DOHH2 (cell line): Measurements from ENCODE around the gene ANO4.

Experiments
- H3F3A ChIP-seq: fragments of 200-600 bp; sonication (generic), shearing (Covaris generic); 2 replicates; pipeline ENCODE4 v1.6.0; 2016; ENCODE audit warnings: antibody characterized with exemption, mild to moderate bottlenecking; ENCODE audit not compliant: control insufficient read depth, insufficient read depth
- H3K27ac ChIP-seq: fragments of 200-600 bp; sonication (generic); 2 replicates; pipeline ENCODE4 v1.5.1; 2014; ENCODE audit warnings: low read depth, mild to moderate bottlenecking, low read length, moderate library complexity
- H3K27me3 ChIP-seq: fragments of 200-600 bp; sonication (generic); 2 replicates; pipeline ENCODE4 v1.6.1; 2014; ENCODE audit warnings: mild to moderate bottlenecking, low read length, mixed read lengths; ENCODE audit not compliant: control insufficient read depth
- H3K36me3 ChIP-seq: fragments of 200-600 bp; sonication (generic); 2 replicates; pipeline ENCODE4 v1.6.1; 2014; ENCODE audit warnings: mild to moderate bottlenecking, low read length, moderate library complexity, mixed read lengths; ENCODE audit not compliant: control insufficient read depth
- H3K4me1 ChIP-seq: fragments of 200-600 bp; sonication (generic); 2 replicates; pipeline ENCODE4 v1.6.1; 2014; ENCODE audit warnings: mild to moderate bottlenecking, low read length, mixed read lengths; ENCODE audit not compliant: control insufficient read depth
- H3K4me2 ChIP-seq: fragments of 200-600 bp; sonication (generic); 2 replicates; pipeline ENCODE4 v1.6.0; 2014; ENCODE audit warnings: mild to moderate bottlenecking, low read length, moderate library complexity
- H3K4me3 ChIP-seq: fragments of 200-600 bp; sonication (generic); 2 replicates; pipeline ENCODE4 v1.5.1; 2014; ENCODE audit warnings: mild to moderate bottlenecking, low read length, mixed read lengths
- H3K79me2 ChIP-seq: fragments of 200-600 bp; sonication (generic); 2 replicates; pipeline ENCODE4 v1.6.1; 2014; ENCODE audit warnings: mild to moderate bottlenecking, low read length, mixed read lengths; ENCODE audit not compliant: control insufficient read depth
- H3K9me2 ChIP-seq: fragments of 200-600 bp; sonication (generic); replicated peaks from 2 replicates; pipeline ENCODE4 v1.6.1; 2014; ENCODE audit warnings: mild to moderate bottlenecking, low read length, mixed read lengths; ENCODE audit not compliant: control insufficient read depth
- H3K9me3 ChIP-seq: fragments of 200-600 bp; sonication (generic); 2 replicates; pipeline ENCODE4 v1.6.1; 2014; ENCODE audit warnings: antibody characterized with exemption, low read length, mixed read lengths; ENCODE audit not compliant: control insufficient read depth, insufficient read depth
- H4K20me1 ChIP-seq: fragments of 200-600 bp; sonication (generic); 2 replicates; pipeline ENCODE4 v1.6.0; 2014; ENCODE audit warnings: low read depth, mild to moderate bottlenecking, antibody characterized with exemption, low read length, moderate library complexity; ENCODE audit not compliant: control insufficient read depth, insufficient read depth
- EZH2phosphoT487 ChIP-seq: fragments of 200-600 bp; sonication (generic); IDR thresholded peaks from 2 replicates; pipeline ENCODE4 v1.6.1; 2017; ENCODE audit warnings: borderline replicate concordance, mild to moderate bottlenecking, antibody characterized with exemption, low read length, moderate library complexity, mixed read lengths
- TF ChIP-seq, protein P1 (sequence below): fragments of 200-600 bp; sonication (generic); IDR thresholded peaks from one replicate; pipeline ENCODE4 v1.5.1; 2014; ENCODE audit warnings: antibody characterized with exemption, mild to moderate bottlenecking, low read depth, low read length; ENCODE audit not compliant: poor library complexity, severe bottlenecking

ANO4 gene

GRCh38 chr12:101038289-101038871, 243.8 kb downstream of the ANO4 start:
- no peak for TF ChIP-seq EZH2phosphoT487
- TF ChIP-seq, protein P1, sequence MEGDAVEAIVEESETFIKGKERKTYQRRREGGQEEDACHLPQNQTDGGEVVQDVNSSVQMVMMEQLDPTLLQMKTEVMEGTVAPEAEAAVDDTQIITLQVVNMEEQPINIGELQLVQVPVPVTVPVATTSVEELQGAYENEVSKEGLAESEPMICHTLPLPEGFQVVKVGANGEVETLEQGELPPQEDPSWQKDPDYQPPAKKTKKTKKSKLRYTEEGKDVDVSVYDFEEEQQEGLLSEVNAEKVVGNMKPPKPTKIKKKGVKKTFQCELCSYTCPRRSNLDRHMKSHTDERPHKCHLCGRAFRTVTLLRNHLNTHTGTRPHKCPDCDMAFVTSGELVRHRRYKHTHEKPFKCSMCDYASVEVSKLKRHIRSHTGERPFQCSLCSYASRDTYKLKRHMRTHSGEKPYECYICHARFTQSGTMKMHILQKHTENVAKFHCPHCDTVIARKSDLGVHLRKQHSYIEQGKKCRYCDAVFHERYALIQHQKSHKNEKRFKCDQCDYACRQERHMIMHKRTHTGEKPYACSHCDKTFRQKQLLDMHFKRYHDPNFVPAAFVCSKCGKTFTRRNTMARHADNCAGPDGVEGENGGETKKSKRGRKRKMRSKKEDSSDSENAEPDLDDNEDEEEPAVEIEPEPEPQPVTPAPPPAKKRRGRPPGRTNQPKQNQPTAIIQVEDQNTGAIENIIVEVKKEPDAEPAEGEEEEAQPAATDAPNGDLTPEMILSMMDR: no peak
- Histone ChIP-seq H3K79me2 (no peaks in the 10 kb centered on the region), H3K9me2 (no peaks in the 10 kb centered on the region)

GRCh38 chr12:101039848-101040531, 245.4 kb downstream of the ANO4 start:
- no peaks in the 10 kb centered on the region for H3K36me3 ChIP-seq
- TF ChIP-seq EZH2phosphoT487: no peak
- TF ChIP-seq, protein P1: no peak
- no peak overlapping the region for H3K4me3 ChIP-seq
- no peaks in the 10 kb centered on the region for H3K9me3 ChIP-seq
- no peaks in the 10 kb centered on the region for H3K4me1 ChIP-seq
- no peaks in the 10 kb centered on the region for H4K20me1 ChIP-seq
- no peaks in the 10 kb centered on the region for H3K79me2 ChIP-seq
- no peak overlapping the region for H3K27ac ChIP-seq
- H3K4me2 ChIP-seq: no peak overlapping the region
- peaks cover 8% of the 10 kb centered on the region; the same call in 1 of the 2 replicates for H3K27me3 ChIP-seq
- no peaks in the 10 kb centered on the region for H3K9me2 ChIP-seq
- no peaks in the 10 kb centered on the region for H3F3A ChIP-seq

More at GRCh38 chr12:101038289-101038871, 243.8 kb downstream of the ANO4 start:
- Histone ChIP-seq H3K27me3 (peaks cover under 1% of the 10 kb centered on the region; the same call in 1 of the 2 replicates), H3K4me3 (no peak overlapping the region), H3K4me2 (no peak overlapping the region), H3K9me3 (no peaks in the 10 kb centered on the region), H4K20me1 (no peaks in the 10 kb centered on the region), H3K36me3 (no peaks in the 10 kb centered on the region), H3F3A (no peaks in the 10 kb centered on the region), H3K27ac (no peak overlapping the region), H3K4me1 (no peaks in the 10 kb centered on the region)

DNA sequence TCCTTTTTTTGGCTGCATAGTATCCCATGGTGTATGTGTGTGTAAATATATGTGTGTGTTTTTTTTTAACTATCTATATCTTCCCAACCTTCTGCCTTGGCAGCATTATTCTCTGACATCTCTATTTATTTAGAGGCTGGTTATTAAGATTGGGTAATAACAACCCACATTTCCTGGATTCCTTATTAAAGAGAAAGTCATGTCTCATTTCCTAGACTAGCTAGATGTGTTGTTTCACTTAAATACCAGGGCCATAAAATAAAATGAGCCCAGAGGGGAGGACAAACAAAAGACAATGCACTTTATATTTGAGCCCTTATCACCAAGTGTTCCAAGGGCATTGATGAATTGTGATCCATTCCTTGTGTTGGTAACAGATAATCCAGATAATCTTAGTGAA, 246.4 kb downstream of the ANO4 start:
- Histone ChIP-seq H3K4me1 (no peaks in the 10 kb centered on the region), H3F3A (no peaks in the 10 kb centered on the region), H3K9me3 (no peaks in the 10 kb centered on the region), H3K79me2 (no peaks in the 10 kb centered on the region), H4K20me1 (no peaks in the 10 kb centered on the region), H3K27ac (no peak overlapping the region), H3K9me2 (no peaks in the 10 kb centered on the region), H3K36me3 (no peaks in the 10 kb centered on the region), H3K27me3 (peaks cover 8% of the 10 kb centered on the region; the same call in 1 of the 2 replicates), H3K4me3 (no peak overlapping the region), H3K4me2 (no peak overlapping the region)
- no peak for TF ChIP-seq EZH2phosphoT487
- TF ChIP-seq, protein P1: no peak
